HepG2 (cell line): ENCODE data around the gene STAB2. TPM values are rescaled to one million over a fixed set of nuclear protein-coding genes. Genes with fewer than 3 reads are reported as not detected.

Experiments
- HNF1A ChIP-seq, 2 experiments: sonication (generic) in 1 of 2; formaldehyde crosslinking in 1 of 2; IDR thresholded peaks; 2 replicates each; pipeline versions ENCODE4 v1.4.0 to v1.6.1; 2016 to 2020; ENCODE audit warnings: borderline replicate concordance in 1 of 2, low read depth in 1 of 2, mild to moderate bottlenecking in 1 of 2, missing genetic modification reagents in 1 of 2
- ISX ChIP-seq: sonication (generic); formaldehyde crosslinking; conservative IDR thresholded peaks from 2 replicates; pipeline ENCODE4 v1.5.0; 2020; ENCODE audit warnings: missing genetic modification reagents
- NFKB2 ChIP-seq: sonication (generic); formaldehyde crosslinking; IDR thresholded peaks from 2 replicates; pipeline ENCODE4 v1.4.0; 2020; ENCODE audit warnings: missing genetic modification reagents, borderline replicate concordance
- RNF219 ChIP-seq: sonication (generic); formaldehyde crosslinking; IDR thresholded peaks from 2 replicates; pipeline ENCODE4 v1.5.0; 2020; ENCODE audit warnings: mild to moderate bottlenecking, missing genetic modification reagents
- SP4 ChIP-seq: sonication (generic); formaldehyde crosslinking; IDR thresholded peaks from 2 replicates; pipeline ENCODE4 v1.8.1; 2023; ENCODE audit warnings: mild to moderate bottlenecking, missing genetic modification reagents
- SRSF1 ChIP-seq: fragments of 200-400 bp; formaldehyde crosslinking; optimal IDR thresholded peaks from 2 replicates; pipeline ENCODE3; 2017; ENCODE audit warnings: mild to moderate bottlenecking, low read depth, low read length, moderate library complexity
- TFE3 ChIP-seq: IDR thresholded peaks from 2 replicates; pipeline ENCODE4 v1.6.1; 2016
- USF2 ChIP-seq, 2 experiments: sonication (generic) in 1 of 2; formaldehyde crosslinking in 1 of 2; IDR thresholded peaks; 2 replicates each; pipeline versions ENCODE4 v1.5.1 to v1.6.1; 2011 to 2020; ENCODE audit warnings: borderline replicate concordance in 1 of 2, low read depth in 1 of 2, low read length in 1 of 2, mild to moderate bottlenecking in 1 of 2, missing genetic modification reagents in 1 of 2, moderate library complexity in 1 of 2
- ZBTB33 ChIP-seq: sonication (generic); formaldehyde crosslinking; IDR thresholded peaks from 2 replicates; pipeline ENCODE4 v1.4.0; 2020; ENCODE audit warnings: missing genetic modification reagents
- ZMYM3 ChIP-seq: sonication (generic); formaldehyde crosslinking; IDR thresholded peaks from 2 replicates; pipeline ENCODE4 v1.5.1; 2020; ENCODE audit warnings: mild to moderate bottlenecking, missing genetic modification reagents
- ZNF18 ChIP-seq: sonication (generic); formaldehyde crosslinking; IDR thresholded peaks from 2 replicates; pipeline ENCODE4 v1.8.0; 2022; ENCODE audit warnings: mild to moderate bottlenecking, missing genetic modification reagents; ENCODE audit not compliant: insufficient replicate concordance
- ZNF543 ChIP-seq: sonication (generic); formaldehyde crosslinking; IDR thresholded peaks from 2 replicates; pipeline ENCODE4 v1.4.0; 2020; ENCODE audit warnings: mild to moderate bottlenecking, missing genetic modification reagents
- ZNF839 ChIP-seq: sonication (generic); formaldehyde crosslinking; IDR thresholded peaks from 2 replicates; pipeline ENCODE4 v1.4.0; 2020; ENCODE audit warnings: missing genetic modification reagents, mild to moderate bottlenecking, borderline replicate concordance
- polyA plus RNA-seq, 8 experiments: library from polyadenylated mRNA; depleted of rRNA in 3 of 8; stranded (reverse) in 7 of 8; unstranded in 1 of 8; fragments of >200 nt; fragmentation: Illumina TruSeq in 4 of 8; extraction: Trizol in 4 of 8; gene quantifications; 2 replicates each; pipeline versions ENCODE4 v1.2.1 to v1.2.3, GENCODE V29; 2011 to 2016; ENCODE audit warnings: low read depth in 4 of 8, missing spikeins in 1 of 8, mixed read lengths in 1 of 8; ENCODE audit not compliant: insufficient read depth in 1 of 8
- total RNA-seq, 5 experiments: library from RNA; depleted of rRNA; stranded (reverse); fragments of >200 nt; fragmentation: Illumina TruSeq; extraction: Trizol; gene quantifications; 2 replicates each; pipeline ENCODE4 v1.2.3, GENCODE V29; 2016; ENCODE audit warnings: low read depth in 1 of 5

Gene STAB2
- total and polyA plus RNA-seq, 2 of the 13 experiments (the other 11 are each of a cell fraction or from before 2014, with no cell fraction given), result not detected

GRCh38 chr12:103672401-103673119, 85.5 kb downstream of the STAB2 start (continued):
- no peak for TF ChIP-seq RNF219 (CRISPR knock-in tag)
- no peak for TF ChIP-seq USF2 (IDR thresholded peaks at IDR 0.05; ENCODE audit: low read depth, low read length)
- TF ChIP-seq USF2 (CRISPR knock-in tag; IDR thresholded peaks at IDR 0.05; ENCODE audit: borderline replicate concordance), result no peak
- no peak for TF ChIP-seq TFE3
- no peak for TF ChIP-seq ZNF543
- no peak for TF ChIP-seq SRSF1
- TF ChIP-seq ZNF839, result no peak
- TF ChIP-seq NFKB2 (CRISPR knock-in tag), result no peak
- TF ChIP-seq ZBTB33 (CRISPR knock-in tag), result no peak
- TF ChIP-seq ZNF18 (CRISPR knock-in tag), result no peak
- TF ChIP-seq ISX (CRISPR knock-in tag), result no peak
- no peak for TF ChIP-seq HNF1A (IDR thresholded peaks at IDR 0.05; ENCODE audit: low read depth)
- no peak for TF ChIP-seq HNF1A (CRISPR knock-in tag; IDR thresholded peaks at IDR 0.05; ENCODE audit: borderline replicate concordance)
- TF ChIP-seq SP4 (CRISPR knock-in tag), result no peak
- peak; percentile 91 for TF ChIP-seq ZMYM3 (CRISPR knock-in tag)
